ENCODE measurements around the gene MYL9. TPM values are rescaled to one million over a fixed set of nuclear protein-coding genes. Genes with fewer than 3 reads are reported as not detected.

The MYL9 gene
- polyA plus RNA-seq, 1 of the 3 experiments (the other 2 are of a cell fraction): not detected

DNA sequence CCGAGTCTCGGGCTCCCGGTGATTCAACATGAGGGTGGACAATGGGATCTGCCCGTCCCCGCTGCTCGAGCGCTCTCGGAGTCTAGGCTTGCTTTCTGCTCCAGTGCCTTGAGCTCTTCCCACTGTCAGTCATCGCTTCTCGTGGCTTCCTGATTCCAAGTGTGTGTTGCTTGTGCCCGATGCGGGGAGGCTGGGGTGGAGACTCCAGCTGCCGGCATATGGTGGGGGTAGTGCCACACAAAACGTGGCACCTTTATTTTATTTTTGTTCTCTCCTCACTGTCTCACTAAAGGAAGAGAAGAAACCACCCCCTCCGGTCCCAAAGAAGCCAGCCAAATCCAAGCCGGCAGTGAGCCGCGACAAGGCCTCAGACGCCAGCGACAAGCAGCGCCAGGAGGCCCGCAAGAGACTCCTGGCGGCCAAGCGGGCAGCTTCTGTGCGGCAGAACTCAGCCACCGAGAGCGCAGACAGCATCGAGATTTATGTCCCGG lies 14.8 kb upstream of the MYL9 start:
- TF ChIP-seq EP300 (IDR thresholded peaks at IDR 0.05; ENCODE audit: borderline replicate concordance in 1 of 2, low read depth in 1 of 2, low read length in 1 of 2) (no peak), SIN3A (IDR thresholded peaks at IDR 0.05; ENCODE audit: borderline replicate concordance, low read depth, low read length) (no peak), POLR2AphosphoS5 (IDR thresholded peaks at IDR 0.05; ENCODE audit: low read depth, low read length) (no peak), ELF1 (IDR thresholded peaks at IDR 0.05) (no peak), NFIC (IDR thresholded peaks at IDR 0.05; ENCODE audit: borderline replicate concordance) (no peak), USF2 (IDR thresholded peaks at IDR 0.05; ENCODE audit: borderline replicate concordance, low read depth, low read length) (no peak), USF1 (IDR thresholded peaks at IDR 0.05; ENCODE audit: borderline replicate concordance, low read depth) (no peak), FOXM1 (IDR thresholded peaks at IDR 0.05; ENCODE audit: low read depth) (no peak), MAX (IDR thresholded peaks at IDR 0.05; ENCODE audit: low read depth) (no peak), TEAD4 (IDR thresholded peaks at IDR 0.05; ENCODE audit: borderline replicate concordance, insufficient read depth) (no peak), GATA2 (CRISPR knock-in tag; IDR thresholded peaks at IDR 0.05) (no peak), IRF3 (IDR thresholded peaks at IDR 0.05; ENCODE audit: low read depth, low read length) (no peak), FOXJ3 (CRISPR knock-in tag; IDR thresholded peaks at IDR 0.05) (no peak), TAF1 (IDR thresholded peaks at IDR 0.05; ENCODE audit: borderline replicate concordance, low read depth, low read length) (no peak), SMC3 (IDR thresholded peaks at IDR 0.05; ENCODE audit: low read depth, low read length) (no peak), PBX3 (IDR thresholded peaks at IDR 0.05) (no peak), YY1 (IDR thresholded peaks at IDR 0.05; ENCODE audit: low read depth) (no peak)
- TF ChIP-seq, protein P1, sequence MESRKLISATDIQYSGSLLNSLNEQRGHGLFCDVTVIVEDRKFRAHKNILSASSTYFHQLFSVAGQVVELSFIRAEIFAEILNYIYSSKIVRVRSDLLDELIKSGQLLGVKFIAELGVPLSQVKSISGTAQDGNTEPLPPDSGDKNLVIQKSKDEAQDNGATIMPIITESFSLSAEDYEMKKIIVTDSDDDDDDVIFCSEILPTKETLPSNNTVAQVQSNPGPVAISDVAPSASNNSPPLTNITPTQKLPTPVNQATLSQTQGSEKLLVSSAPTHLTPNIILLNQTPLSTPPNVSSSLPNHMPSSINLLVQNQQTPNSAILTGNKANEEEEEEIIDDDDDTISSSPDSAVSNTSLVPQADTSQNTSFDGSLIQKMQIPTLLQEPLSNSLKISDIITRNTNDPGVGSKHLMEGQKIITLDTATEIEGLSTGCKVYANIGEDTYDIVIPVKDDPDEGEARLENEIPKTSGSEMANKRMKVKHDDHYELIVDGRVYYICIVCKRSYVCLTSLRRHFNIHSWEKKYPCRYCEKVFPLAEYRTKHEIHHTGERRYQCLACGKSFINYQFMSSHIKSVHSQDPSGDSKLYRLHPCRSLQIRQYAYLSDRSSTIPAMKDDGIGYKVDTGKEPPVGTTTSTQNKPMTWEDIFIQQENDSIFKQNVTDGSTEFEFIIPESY (IDR thresholded peaks at IDR 0.05; ENCODE audit: borderline replicate concordance, low read depth): no peak
- ChIA-PET POLR2A (no interaction called here), CTCF (interaction anchor here (0.7 kb wide), 1 partner anchor 49 kb away, joined by 3 read pairs; no protein-coding TSS in a partner anchor)

More for the DNA sequence above, 14.8 kb upstream of the MYL9 start:
- Histone ChIP-seq H3K9me3 (no peaks in the 10 kb centered on the region), H3K9me2 (no peaks in the 10 kb centered on the region), H3K4me2 (no peak overlapping the region), H3K79me2 (ENCODE audit: insufficient read depth) (peaks cover 28% of the 10 kb centered on the region), H3K36me3 (replicated peaks in 1 of 2; ENCODE audit: control insufficient read depth in 1 of 2, insufficient read depth in 2 of 2, low read length in 1 of 2) (peaks cover 34 to 45% of the 10 kb centered on the region in 2 experiments), H3F3A (replicated peaks; ENCODE audit: insufficient read depth) (peaks cover 9% of the 10 kb centered on the region), H4K20me1 (ENCODE audit: insufficient read depth) (peaks cover 20% of the 10 kb centered on the region), H2AFZ (ENCODE audit: low read depth) (no peak overlapping the region), H3K9ac (no peak overlapping the region), H3K27ac (ENCODE audit: low read depth in 2 of 2, low read length in 1 of 2) (no peak overlapping the region), H3K4me1 (ENCODE audit: control insufficient read depth in 1 of 2, insufficient read depth in 2 of 2, low read depth in 1 of 2, low read length in 1 of 2) (peaks cover 0 to 8% of the 10 kb centered on the region in 2 experiments; a peak in 1 of 4 replicates), H3K4me3 (ENCODE audit: low read depth in 2 of 2, low read length in 1 of 2) (no peak overlapping the region), H3K27me3 (ENCODE audit: insufficient read depth) (no peaks in the 10 kb centered on the region)
- DNase-seq: no peak
- WGBS (ENCODE audit: low lambda C conversion rate): 96% methylated on average over 29 of the region's 29 CpGs

All from SK-N-SH (cell line).